ENCODE data around the gene SGTB.

DNA sequence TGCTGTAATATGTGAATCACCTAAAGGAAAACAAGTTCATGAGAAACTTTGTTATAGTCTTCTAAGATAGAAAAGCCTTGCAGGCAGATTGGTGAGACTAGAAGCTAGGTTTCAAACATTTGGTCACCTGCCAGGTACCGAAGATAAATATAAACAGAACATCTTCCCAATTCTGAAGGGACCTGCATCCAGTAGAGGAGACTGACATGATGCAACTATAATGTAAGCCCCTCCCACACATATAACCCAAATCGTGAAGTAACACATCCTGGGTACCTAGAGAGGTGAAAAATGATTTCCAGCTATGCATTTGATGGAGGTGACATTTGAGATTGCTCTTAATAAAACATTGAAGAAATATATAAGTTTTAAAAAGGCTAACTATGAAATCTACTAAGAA is 67.2 kb downstream of the SGTB start:
- TF ChIP-seq, protein P1, sequence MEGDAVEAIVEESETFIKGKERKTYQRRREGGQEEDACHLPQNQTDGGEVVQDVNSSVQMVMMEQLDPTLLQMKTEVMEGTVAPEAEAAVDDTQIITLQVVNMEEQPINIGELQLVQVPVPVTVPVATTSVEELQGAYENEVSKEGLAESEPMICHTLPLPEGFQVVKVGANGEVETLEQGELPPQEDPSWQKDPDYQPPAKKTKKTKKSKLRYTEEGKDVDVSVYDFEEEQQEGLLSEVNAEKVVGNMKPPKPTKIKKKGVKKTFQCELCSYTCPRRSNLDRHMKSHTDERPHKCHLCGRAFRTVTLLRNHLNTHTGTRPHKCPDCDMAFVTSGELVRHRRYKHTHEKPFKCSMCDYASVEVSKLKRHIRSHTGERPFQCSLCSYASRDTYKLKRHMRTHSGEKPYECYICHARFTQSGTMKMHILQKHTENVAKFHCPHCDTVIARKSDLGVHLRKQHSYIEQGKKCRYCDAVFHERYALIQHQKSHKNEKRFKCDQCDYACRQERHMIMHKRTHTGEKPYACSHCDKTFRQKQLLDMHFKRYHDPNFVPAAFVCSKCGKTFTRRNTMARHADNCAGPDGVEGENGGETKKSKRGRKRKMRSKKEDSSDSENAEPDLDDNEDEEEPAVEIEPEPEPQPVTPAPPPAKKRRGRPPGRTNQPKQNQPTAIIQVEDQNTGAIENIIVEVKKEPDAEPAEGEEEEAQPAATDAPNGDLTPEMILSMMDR (IDR thresholded peaks at IDR 0.05; ENCODE audit: low read length), result no peak
- TF ChIP-seq EZH2 (optimal IDR thresholded peaks at IDR 0.05; ENCODE audit: low read depth, low read length), result no peak
- no peak for TF ChIP-seq EZH2phosphoT487 (IDR thresholded peaks at IDR 0.05; ENCODE audit: low read length)
